Measurements from ENCODE around the gene CLPTM1. TPM values are rescaled to one million over a fixed set of nuclear protein-coding genes. Genes with fewer than 3 reads are reported as not detected.
"Not testable (repeated sequence)": the region's sequence is repeated elsewhere in the genome, so short reads cannot be mapped to it uniquely, and the experiment has no call there.

The CLPTM1 gene
- total RNA-seq, 1 donor from 2014 or later, result 73.2 TPM

DNA sequence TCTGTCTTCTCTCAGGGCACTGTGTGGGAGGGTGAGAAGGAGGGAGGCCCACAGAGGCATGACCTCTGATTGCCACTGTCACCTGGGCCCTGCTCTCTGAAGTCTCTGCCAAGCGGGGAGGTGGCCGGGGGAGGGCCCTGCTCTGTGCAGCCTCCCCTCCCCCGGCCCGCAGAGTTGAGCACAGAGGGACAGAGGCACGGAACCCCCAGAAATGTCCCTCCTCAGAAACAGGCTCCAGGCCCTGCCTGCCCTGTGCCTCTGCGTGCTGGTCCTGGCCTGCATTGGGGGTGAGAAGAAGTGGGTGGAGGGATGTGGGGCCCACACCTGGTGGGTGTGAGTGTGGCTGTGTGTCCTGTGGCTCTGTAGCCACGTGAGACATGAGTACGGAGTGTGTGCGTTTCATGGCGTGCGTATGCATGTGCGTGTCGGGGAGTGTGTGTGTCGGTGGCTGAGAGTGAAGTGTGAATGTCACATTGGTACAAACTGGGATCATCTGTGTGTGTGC, 13.1 kb upstream of the CLPTM1 start, which contains the start of gene APOC4:
Gene APOC4 (plus strand): TSS at position 171 of the 505 bp plus-strand sequence. CDS start 41 bp downstream, at position 212.
- DNase-seq (ENCODE audit: low read depth), result no peak

DNA sequence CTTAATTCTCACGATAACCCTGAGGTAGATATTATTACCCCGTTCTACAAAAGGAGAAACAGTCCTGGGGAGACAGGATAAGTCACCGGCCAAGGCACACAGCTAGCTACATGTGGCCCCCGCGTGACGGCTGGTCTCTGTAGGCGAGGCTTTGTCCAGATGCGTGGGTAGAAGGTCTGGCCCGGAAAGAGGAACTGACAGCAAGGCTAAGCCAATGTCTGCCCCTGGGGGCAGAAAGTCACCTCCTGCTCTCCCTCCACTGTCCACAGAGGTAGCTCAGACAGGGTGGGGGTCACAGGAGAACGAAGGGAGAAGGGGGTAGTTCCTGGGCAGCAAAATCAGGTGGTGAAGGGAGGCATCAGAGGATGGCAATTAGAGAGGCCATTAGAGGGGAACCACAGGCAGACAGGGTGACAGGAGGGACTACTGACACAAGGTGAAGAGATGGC, 11.4 kb upstream of the CLPTM1 start:
- DNase-seq (ENCODE audit: low read depth), result no peak

DNA sequence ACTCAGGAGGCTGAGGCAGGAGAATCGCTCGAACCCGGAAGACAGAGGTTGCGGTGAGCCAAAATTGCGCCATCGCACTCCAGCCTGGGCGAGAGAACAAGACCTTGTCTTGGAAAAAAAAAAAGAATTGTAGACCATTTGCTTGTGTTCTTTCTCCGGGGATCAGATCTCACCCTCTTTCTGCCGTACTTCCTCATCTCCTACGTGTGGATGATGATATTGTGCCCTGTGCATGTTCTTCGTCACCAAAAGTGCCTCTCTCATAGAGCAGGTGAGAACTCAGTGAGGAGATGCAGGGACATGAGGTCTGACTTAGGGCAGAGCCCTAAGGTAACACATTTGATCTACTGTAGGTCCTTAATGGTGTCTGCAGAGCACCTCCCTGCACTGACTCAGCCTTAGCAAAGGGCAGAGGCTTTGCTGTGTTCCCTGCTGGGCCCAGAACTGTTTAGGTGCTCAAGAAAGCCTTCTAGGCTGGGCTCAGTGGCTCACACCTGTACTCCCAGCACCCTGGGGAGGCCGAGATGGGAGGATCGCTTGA, 8.1 kb upstream of the CLPTM1 start:
- DNase-seq (ENCODE audit: low read depth), result no peak

DNA sequence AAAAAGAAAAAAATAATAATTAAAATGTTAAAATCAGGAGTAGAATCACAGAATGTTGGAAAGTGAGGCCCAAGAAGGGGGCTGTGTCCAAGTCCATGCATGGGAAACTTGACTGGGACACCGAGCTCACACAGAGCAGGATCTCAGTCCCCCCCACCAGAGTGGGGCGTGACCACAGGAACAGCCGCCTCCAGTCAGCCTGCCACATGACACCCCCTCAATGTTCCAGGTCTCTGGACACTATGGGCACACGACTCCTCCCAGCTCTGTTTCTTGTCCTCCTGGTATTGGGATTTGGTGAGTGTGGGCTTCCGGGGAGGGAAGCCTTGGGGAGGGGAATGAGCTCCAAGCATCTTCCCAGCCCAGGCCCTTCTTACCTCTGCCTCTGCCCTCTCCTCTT, 6.9 kb upstream of the CLPTM1 start:
- DNase-seq (ENCODE audit: low read depth), result no peak

DNA sequence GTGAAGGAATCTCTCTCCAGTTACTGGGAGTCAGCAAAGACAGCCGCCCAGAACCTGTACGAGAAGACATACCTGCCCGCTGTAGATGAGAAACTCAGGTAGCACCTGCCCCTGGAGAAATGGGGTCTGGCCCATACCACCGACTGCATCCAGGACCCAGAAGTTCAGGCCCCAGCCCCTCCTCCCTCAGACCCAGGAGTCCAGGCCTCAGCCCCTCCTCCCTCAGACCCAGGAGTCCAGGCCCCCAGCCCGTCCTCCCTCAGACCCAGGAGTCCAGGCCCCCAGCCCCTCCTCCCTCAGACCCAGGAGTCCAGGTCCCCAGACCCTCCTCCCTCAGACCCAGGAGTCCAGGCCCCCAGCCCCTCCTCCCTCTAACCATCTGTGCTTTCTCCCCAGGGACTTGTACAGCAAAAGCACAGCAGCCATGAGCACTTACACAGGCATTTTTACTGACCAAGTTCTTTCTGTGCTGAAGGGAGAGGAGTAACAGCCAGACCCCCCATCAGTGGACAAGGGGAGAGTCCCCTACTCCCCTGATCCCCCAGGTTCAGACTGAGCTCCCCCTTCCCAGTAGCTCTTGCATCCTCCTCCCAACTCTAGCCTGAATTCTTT, 6.3 kb upstream of the CLPTM1 start:
- peak; percentile 70 for DNase-seq (ENCODE audit: low read depth)

DNA sequence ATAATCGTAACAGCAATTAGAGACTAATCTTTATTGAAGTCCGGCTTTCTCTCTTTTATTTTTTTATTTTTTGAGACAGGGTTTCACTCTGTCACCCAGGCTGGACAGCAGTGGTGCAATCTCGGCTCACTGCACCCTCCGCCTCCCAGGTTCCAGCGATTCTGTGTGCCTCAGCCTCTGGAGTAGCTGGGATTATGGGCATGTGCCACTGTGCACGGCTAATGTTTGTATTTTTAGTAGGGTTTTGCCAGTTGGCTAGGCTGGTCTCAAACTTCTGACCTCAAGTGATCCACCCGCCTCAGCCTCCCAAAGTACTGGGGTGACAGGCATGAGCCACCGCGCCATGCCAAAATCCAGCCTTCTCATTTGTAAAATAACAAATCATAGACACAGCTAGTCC, 5.6 kb upstream of the CLPTM1 start:
- DNase-seq (ENCODE audit: low read depth), result peak; percentile 46

DNA sequence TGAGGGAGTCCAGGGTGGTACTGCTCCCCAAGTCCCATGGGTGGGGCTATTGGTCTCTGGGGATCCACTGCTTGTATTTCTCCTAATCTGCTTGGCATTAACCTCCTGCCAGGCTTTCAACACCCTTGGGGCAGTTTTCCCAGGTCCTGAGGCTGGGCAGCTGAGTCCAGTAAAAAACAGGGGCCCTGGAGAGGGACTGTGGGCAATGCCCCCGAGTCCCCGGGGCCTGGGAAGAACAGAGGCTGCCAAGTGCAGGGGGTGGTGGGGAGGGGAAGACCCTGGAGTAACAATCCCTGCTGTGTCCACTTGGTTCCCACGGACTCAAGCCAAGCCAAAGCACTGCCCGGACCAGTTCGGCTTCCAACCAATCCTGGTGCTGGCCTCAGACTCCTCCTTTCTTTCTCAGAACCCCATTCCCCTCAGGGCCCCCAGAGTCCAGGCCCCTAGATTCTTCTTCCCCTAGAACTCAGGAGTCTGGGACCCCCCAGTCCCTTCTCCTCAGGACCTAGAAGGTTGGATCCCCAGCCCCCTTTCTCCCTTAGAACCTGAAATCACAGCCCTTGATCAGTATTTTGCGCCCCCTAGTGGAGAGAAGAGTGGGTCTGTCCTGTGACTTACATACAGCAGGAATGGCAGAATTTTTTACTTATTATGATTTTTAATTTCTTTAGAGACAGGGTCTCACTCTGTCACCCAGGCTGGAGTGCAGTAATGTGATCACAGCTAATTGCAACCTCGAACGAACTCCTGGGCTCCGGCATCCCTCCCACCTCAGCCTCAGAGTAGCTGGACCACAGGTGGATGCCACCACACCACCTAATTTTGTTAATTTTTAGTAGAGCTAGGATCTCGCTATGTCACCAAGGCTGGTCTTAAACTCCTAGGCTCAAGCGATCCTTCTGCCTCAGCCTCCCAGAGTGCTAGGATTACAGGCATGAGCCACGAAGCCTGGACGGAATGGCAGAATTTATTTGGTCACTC, 3.7 kb upstream of the CLPTM1 start:
- DNase-seq (ENCODE audit: low read depth), result peak; percentile 86

DNA sequence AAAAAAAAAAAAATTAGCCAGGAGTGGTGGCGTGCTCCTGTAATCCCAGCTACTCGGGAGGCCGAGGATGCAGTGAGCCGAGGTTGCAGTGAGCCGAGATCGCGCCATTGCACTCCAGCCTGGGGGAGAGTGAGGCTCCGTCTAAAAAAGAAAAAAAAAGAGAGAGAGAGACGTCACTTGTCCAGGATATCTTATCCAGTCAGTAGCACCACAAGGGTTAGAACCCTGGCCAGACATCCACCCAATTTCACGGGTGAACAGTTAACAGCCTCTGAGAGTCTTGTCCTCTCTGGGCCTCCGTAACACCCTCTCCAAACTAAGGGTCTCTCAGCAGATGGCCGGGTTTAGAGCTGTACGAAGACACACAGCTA, 917 bp upstream of the CLPTM1 start:
- no peak for DNase-seq (ENCODE audit: low read depth)

DNA sequence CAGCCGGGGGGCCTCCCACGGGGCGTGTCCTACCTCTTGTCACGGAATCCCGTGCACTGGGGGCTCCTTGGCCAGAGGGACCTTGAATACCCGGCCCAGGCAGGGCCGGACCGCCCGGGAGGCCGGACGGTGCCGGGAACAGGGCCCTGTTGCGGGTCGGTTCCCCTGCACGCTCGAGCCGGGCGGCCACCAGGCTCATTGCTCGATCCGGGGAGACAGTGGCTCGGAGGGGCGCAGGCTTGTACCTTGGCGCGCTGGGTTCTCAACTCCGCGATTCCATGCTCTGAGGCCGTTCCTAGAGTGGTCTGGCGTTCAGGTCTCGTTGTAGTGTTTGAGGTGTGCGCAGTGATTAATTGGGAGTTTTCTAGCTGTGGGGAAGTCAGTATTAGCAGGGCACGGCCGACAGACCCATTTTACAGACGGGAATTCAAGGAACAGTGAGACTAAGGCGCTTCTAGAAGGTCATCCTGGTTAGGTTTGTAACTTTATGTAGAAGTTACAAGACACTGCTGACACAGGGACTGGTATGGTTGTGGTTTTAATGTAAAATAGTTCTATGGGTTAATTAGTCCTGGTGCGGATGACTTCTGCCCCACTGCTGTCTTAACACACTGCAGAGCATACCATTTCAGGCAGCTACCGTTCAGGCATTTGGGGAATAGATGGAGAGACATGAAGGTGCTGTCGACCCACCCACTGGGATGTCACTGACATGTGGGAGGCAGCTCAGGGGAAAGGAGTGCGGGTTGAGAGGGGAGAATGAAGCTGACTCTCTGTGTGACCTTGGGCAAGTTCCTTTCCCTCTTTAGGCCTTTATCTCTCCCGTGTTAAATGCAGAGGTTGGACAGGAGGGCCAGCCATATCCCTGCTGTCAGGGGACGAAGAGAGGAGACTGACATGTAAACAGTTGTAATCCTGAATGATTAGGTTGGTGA, 592 bp downstream of the CLPTM1 start:
- no peak for DNase-seq (ENCODE audit: low read depth)

DNA sequence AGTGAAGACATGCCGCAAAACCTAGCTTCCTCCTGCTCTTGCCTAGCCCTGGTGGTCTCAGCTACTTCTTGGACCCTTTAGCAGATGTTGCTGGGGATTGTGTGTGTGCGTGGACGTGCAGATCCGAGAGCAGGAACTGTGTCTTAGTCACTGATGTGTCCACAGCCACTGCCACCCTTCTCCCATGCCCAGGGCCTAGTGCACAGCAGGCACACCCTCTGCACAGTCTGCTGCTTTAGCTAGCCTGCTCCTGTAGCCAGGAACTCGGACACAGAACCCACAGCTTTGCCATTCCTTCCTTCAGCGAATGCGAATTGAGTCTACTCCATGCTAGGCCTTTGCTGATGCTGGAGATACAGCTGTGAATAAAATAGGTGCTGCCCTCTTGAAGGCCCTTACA, 2.3 kb downstream of the CLPTM1 start:
- DNase-seq (ENCODE audit: low read depth), result no peak

DNA sequence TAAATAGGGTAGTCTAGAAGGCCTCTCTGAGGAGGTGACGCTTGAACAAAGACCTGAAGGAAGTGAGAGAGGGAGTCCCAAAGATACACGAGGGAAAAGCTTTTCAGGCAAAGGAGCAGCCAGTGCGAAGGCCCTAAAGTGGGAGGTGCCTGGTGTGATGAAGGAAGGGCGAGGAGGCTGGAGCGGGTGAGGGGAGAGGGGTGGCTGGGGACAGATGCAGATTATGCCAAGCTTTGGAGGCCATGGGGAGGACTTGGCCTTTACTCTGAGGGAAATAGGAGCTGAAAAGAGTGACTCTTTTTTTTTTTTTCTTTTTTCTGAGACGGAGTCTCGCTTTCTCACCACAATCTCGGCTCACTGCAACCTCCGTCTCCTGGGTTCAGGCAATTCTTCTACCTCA, 2.9 kb downstream of the CLPTM1 start:
- DNase-seq (ENCODE audit: low read depth), result no peak

DNA sequence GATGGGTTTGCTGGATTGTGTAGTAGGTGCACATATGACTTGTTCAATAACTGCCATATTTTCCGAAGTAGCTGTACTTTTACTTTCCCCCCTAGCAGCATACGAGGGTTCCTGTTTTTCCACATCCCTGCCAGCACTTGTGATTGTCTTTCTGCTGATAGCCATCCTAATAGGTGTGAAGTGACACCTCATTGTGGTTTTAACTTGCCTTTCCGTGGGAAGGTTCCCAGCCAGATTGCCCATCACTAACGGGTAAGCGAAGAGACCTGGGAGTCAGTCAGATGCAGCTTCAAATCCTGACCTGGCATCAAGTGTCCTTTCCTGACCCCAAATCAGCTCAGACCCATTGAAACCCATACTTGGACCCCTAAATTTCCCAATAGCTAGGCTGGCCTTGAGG, 4.5 kb downstream of the CLPTM1 start:
- no peak for DNase-seq (ENCODE audit: low read depth)

DNA sequence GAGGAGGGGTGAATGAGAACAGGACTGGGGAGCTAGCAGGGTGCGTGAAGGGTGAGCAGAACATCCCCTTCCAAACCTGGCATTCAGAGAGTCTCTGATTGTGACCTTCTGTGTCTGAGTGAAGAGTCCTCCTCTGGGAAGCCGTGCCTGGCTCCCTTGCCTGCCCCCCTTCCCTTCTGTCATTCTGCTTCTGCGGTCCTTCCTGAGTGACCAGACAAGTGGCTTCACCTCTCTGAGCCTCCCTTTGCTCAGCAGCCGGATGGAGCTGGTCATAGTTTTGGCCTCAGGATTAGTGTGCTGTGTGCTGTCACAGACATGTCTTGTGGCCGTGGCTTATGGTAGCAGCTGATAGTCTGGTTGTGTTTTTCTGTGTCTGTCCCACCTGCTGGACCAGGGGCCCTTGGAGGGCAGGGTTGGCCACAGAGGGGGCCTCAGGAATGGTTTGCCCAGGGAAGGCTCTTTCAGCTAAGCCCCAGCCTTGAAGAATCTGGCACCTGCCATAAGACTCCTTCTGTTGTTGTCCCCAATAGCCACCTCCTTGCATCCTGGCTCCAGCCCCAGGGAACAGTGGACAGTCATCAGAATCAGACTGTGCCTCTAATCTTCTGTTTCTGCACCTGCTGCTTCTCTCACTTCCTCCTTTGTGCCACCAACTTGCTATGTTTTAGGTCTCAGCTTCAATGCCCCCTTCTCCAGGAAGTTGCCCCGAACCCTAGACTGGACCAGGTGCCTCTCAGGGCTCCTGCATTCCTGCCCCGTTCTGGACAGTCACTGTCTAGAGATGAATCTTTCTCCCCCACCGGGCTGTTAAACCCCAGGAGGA, 5.9 kb downstream of the CLPTM1 start:
- peak; percentile 93 for DNase-seq (ENCODE audit: low read depth)

DNA sequence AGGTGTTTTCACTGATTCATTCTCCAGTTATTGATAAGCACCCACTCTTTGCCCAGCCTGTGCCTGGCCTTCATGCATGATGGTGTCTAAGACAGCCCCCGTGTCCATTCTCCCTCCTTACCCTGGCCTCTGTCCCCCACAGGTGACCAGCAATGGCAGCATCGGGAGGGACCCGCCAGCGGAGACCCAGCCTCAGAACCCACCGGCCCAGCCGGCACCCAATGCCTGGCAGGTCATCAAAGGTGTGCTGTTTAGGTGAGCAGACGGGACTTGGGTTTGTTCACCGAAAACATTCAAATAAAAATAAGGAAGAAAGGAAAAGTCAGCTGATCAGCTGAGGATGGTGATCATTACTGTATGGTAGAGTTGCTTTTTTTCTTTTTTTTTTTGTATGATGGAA, 6.6 kb downstream of the CLPTM1 start:
- no peak for DNase-seq (ENCODE audit: low read depth)

DNA sequence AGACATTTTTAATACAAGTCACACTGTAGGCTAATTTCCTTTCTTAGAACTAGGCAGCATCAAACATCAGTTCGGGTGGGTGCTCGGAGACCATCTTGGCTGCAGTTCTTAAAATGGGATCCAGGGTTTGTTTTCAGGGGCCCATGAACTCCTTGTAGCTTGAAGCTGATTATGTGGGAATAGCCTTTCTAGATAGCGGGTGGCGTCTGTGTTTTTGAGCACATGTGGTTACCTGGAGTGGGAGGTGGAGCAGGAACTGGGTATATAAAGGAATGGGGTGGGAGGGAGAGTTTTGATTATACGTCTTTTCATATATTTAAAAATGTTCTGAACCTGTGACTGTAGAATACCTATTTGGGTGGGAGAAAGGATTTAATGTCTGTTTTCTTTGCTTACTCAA, 12.9 kb downstream of the CLPTM1 start:
- DNase-seq (ENCODE audit: low read depth), result no peak

DNA sequence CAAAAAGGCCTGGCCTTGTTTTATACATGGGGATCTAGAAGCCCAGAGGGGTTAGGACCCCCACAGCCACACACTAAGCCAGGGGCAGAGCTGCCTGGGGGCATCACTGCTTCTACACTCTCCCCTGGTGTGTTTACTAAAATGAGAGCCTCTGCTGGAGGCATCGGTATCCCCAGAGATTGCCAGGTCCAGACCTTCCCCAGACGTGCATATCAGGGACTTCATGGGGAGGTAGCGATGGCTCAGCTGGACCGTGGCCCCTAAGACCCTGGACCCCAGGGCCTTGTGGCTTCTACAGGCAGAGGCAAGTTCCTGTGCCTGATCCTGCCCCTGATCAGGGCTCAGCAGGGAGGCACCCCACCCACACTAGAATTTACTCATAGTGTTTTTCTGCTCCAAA, 13.5 kb downstream of the CLPTM1 start:
- no peak for DNase-seq (ENCODE audit: low read depth)

DNA sequence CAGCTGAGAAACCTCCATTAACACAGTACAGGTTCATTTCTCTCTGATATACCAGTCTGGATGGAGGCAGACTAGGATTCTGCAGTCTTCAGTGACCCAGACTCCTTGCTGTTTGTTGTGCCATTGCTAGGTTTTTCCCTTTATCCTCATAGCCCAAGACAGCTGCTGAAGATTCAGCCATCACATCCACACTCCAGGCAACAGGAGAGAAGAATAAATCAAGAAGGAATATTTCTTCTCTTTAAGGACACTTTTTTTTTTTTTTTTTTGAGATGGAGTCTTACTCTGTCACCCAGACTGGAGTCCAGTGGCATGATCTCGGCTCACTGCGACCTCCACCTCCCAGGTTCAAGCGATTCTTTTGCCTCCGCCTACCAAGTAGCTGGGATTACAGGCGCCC, 14.3 kb downstream of the CLPTM1 start:
- no peak for DNase-seq (ENCODE audit: low read depth)

DNA sequence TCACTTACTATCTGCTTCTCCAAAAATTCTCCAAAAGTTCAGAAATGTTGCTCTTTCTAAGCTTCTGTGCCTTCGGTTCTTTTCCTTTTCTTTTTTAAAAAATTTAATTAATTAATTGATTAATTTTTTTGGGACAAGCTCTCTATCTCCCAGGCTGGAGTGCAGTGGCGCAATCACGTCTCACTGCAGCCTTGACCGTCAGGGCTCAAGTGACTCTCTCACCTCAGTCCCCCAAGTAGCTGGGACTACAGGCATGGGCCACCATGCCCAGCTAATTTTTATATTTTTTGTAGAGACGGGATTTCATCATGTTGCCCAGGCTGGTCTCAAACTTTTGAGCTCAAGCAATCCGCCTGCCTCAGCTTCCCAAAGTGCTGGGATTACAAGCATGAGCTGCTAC, 16.3 kb downstream of the CLPTM1 start:
- not testable (repeated sequence) for DNase-seq (ENCODE audit: low read depth)

DNA sequence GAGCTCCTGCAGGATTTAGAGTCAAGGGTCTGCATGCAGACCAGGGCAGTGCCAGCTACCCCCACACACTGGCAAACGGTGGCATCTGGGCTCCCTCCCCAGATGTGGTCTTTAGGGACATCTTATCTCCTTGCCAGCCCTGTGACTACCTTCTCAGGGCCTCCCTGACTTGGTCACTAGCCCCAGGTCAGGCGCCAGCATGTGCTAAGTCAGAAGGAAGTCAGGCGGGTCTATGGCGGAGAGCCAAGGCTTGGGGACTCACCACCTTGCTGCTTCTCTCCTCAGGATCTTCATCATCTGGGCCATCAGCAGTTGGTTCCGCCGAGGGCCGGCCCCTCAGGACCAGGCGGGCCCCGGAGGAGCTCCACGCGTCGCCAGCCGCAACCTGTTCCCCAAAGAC, 17.6 kb downstream of the CLPTM1 start:
- DNase-seq (ENCODE audit: low read depth), result no peak

All from myocyte (in vitro differentiated cells).